WTC11 (cell line): ENCODE results near the gene UIMC1. TPM values are rescaled to one million over a fixed set of nuclear protein-coding genes. Genes with fewer than 3 reads are reported as not detected.

Source experiments
- ATAC-seq: fragments of 200-7000 bp; cut with Tn5 transposase; 2 replicates; pipeline ENCODE4 v1.10.0; 2021; ENCODE audit warnings: mild to moderate bottlenecking, moderate library complexity
- CTCF ChIA-PET: fragments of 300-600 bp; sonication (Branson Sonifier 250); formaldehyde crosslinking; loops from one replicate; lab custom pipeline; 2021; ENCODE audit warnings: antibody characterized with exemption; lab: Charles Lee
- POLR2A ChIA-PET: fragments of 350-600 bp; sonication (Branson Sonifier 250); formaldehyde crosslinking; loops from one replicate; lab custom pipeline; 2021; ENCODE audit warnings: antibody characterized with exemption; lab: Charles Lee
- DNase-seq: peaks from one replicate; pipeline ENCODE4 v3.0.0; 2021; ENCODE audit warnings: low spot score
- H3K27ac Mint-ChIP-seq: 2 replicates; pipeline ENCODE4 v1.8.0; 2021; ENCODE audit warnings: mixed read lengths
- H3K27me3 Mint-ChIP-seq: 2 replicates; pipeline ENCODE4 v1.8.0; 2021; ENCODE audit warnings: low read depth, mild to moderate bottlenecking, moderate library complexity, mixed read lengths
- H3K36me3 Mint-ChIP-seq: 2 replicates; pipeline ENCODE4 v1.8.0; 2021; ENCODE audit warnings: mixed read lengths
- H3K4me1 Mint-ChIP-seq: 2 replicates; pipeline ENCODE4 v1.8.0; 2022; ENCODE audit warnings: mixed read lengths
- H3K4me3 Mint-ChIP-seq: 2 replicates; pipeline ENCODE4 v1.8.0; 2021; ENCODE audit warnings: mild to moderate bottlenecking, moderate library complexity, mixed read lengths
- H3K9me3 Mint-ChIP-seq: 2 replicates; pipeline ENCODE4 v1.8.0; 2021; ENCODE audit warnings: mixed read lengths
- CBFB ChIP-seq: sonication (generic); formaldehyde crosslinking; IDR thresholded peaks from 2 replicates; pipeline ENCODE4 v1.8.1; 2022; ENCODE audit warnings: mild to moderate bottlenecking, low read depth, missing genetic modification reagents
- CDX4 ChIP-seq: fragments of 250-450 bp; sonication (Bioruptor Pico); IDR thresholded peaks from 2 replicates; pipeline ENCODE4 v1.9.0; 2021; ENCODE audit warnings: moderate library complexity, mild to moderate bottlenecking, inconsistent platforms, borderline replicate concordance
- CREB1 ChIP-seq: sonication (generic); formaldehyde crosslinking; IDR thresholded peaks from 2 replicates; pipeline ENCODE4 v1.8.0; 2023; ENCODE audit warnings: mild to moderate bottlenecking, missing genetic modification reagents
- CREM ChIP-seq: sonication (generic); formaldehyde crosslinking; IDR thresholded peaks from 2 replicates; pipeline ENCODE4 v1.8.1; 2022; ENCODE audit warnings: mild to moderate bottlenecking, missing genetic modification reagents, moderate library complexity
- E2F1 ChIP-seq: sonication (generic); formaldehyde crosslinking; IDR thresholded peaks from 2 replicates; pipeline ENCODE4 v1.8.0; 2022; ENCODE audit warnings: mild to moderate bottlenecking, missing genetic modification reagents
- E2F4 ChIP-seq: sonication (generic); formaldehyde crosslinking; IDR thresholded peaks from 2 replicates; pipeline ENCODE4 v1.8.1; 2022; ENCODE audit warnings: low read depth, mild to moderate bottlenecking, moderate library complexity, missing genetic modification reagents, borderline replicate concordance
- ESRRA ChIP-seq: sonication (generic); formaldehyde crosslinking; IDR thresholded peaks from 2 replicates; pipeline ENCODE4 v1.8.1; 2022; ENCODE audit warnings: mild to moderate bottlenecking, missing genetic modification reagents, borderline replicate concordance
- FOXP1 ChIP-seq: sonication (generic); formaldehyde crosslinking; IDR thresholded peaks from 2 replicates; pipeline ENCODE4 v1.8.0; 2022; ENCODE audit warnings: missing genetic modification reagents, mild to moderate bottlenecking, moderate library complexity, borderline replicate concordance
- MLX ChIP-seq: sonication (generic); formaldehyde crosslinking; IDR thresholded peaks from 2 replicates; pipeline ENCODE4 v1.8.1; 2023; ENCODE audit warnings: mild to moderate bottlenecking, missing genetic modification reagents, moderate library complexity
- MYBL2 ChIP-seq: sonication (generic); formaldehyde crosslinking; IDR thresholded peaks from 2 replicates; pipeline ENCODE4 v1.8.1; 2023; ENCODE audit warnings: mild to moderate bottlenecking, moderate library complexity, missing genetic modification reagents
- NFE2L1 ChIP-seq: sonication (generic); formaldehyde crosslinking; IDR thresholded peaks from 2 replicates; pipeline ENCODE4 v1.8.1; 2023; ENCODE audit warnings: missing genetic modification reagents
- NR1H2 ChIP-seq: sonication (generic); formaldehyde crosslinking; IDR thresholded peaks from 2 replicates; pipeline ENCODE4 v1.9.0; 2021; ENCODE audit warnings: mild to moderate bottlenecking, moderate library complexity, missing genetic modification reagents
- PRRX2 ChIP-seq: fragments of 250-450 bp; sonication (Bioruptor Pico); IDR thresholded peaks from 2 replicates; pipeline ENCODE4 v1.8.0; 2021; ENCODE audit warnings: mild to moderate bottlenecking
- SMAD4 ChIP-seq: sonication (generic); formaldehyde crosslinking; IDR thresholded peaks from 2 replicates; pipeline ENCODE4 v1.8.0; 2022; ENCODE audit warnings: mild to moderate bottlenecking, missing genetic modification reagents
- SP1 ChIP-seq: sonication (generic); formaldehyde crosslinking; conservative IDR thresholded peaks from 2 replicates; pipeline ENCODE4 v1.8.1; 2022; ENCODE audit warnings: missing genetic modification reagents
- TCF7 ChIP-seq: sonication (generic); formaldehyde crosslinking; IDR thresholded peaks from 2 replicates; pipeline ENCODE4 v1.8.0; 2022; ENCODE audit warnings: mild to moderate bottlenecking, low read depth, missing genetic modification reagents, moderate library complexity
- TP53 ChIP-seq: sonication (generic); formaldehyde crosslinking; IDR thresholded peaks from 2 replicates; pipeline ENCODE4 v1.8.1; 2023; ENCODE audit warnings: mild to moderate bottlenecking, missing genetic modification reagents
- ZNF121 ChIP-seq: sonication (generic); formaldehyde crosslinking; IDR thresholded peaks from 2 replicates; pipeline ENCODE4 v1.8.0; 2023; ENCODE audit warnings: missing genetic modification reagents
- ZNF263 ChIP-seq: sonication (generic); formaldehyde crosslinking; IDR thresholded peaks from 2 replicates; pipeline ENCODE4 v1.8.1; 2022; ENCODE audit warnings: low read depth, mild to moderate bottlenecking, moderate library complexity, missing genetic modification reagents
- ZNF281 ChIP-seq: sonication (generic); formaldehyde crosslinking; IDR thresholded peaks from 2 replicates; pipeline ENCODE4 v1.8.0; 2023; ENCODE audit warnings: mild to moderate bottlenecking, missing genetic modification reagents
- total RNA-seq: library from RNA; stranded (reverse); gene quantifications from 3 replicates; pipeline ENCODE4 v1.2.3, GENCODE V29; 2021
- TF ChIP-seq, protein P1 (sequence below): sonication (generic); formaldehyde crosslinking; IDR thresholded peaks from 2 replicates; pipeline ENCODE4 v1.8.0; 2022; ENCODE audit warnings: missing genetic modification reagents
- TF ChIP-seq, protein P2 (sequence below): sonication (generic); formaldehyde crosslinking; IDR thresholded peaks from 2 replicates; pipeline ENCODE4 v1.8.1; 2022; ENCODE audit warnings: mild to moderate bottlenecking, missing genetic modification reagents, moderate library complexity, borderline replicate concordance
- TF ChIP-seq, protein P3 (sequence below): sonication (generic); formaldehyde crosslinking; IDR thresholded peaks from 2 replicates; pipeline ENCODE4 v1.8.1; 2022; ENCODE audit warnings: mild to moderate bottlenecking, moderate library complexity, missing genetic modification reagents

Gene UIMC1
- total RNA-seq, 1 experiment from 2014 or later, result 48.0 TPM

- Mint-ChIP-seq H3K27me3 (no peaks in the 10 kb centered on the region), H3K4me1 (peaks cover 56% of the 10 kb centered on the region), H3K27ac (peak overlapping the region; percentile 94), H3K9me3 (no peaks in the 10 kb centered on the region), H3K4me3 (peak overlapping the region; percentile 28), H3K36me3 (peaks cover 37% of the 10 kb centered on the region)
- ChIA-PET POLR2A (interaction anchor here (0.5 kb wide), 1 partner anchor 15 kb away, joined by 7 read pairs; no protein-coding TSS in a partner anchor), CTCF (interaction anchor here (4.2 kb wide), 1 partner anchor 284 kb away, joined by 22 read pairs; no protein-coding TSS in a partner anchor)
- TF ChIP-seq NR1H2 (CRISPR knock-in tag) (no peak), ZNF281 (no peak), TCF7 (CRISPR knock-in tag) (no peak), CREM (no peak), CBFB (CRISPR knock-in tag) (no peak), SP1 (CRISPR knock-in tag) (no peak), SMAD4 (no peak), FOXP1 (no peak), E2F4 (no peak), ESRRA (CRISPR knock-in tag) (no peak), NFE2L1 (CRISPR knock-in tag) (no peak), CDX4 (CRISPR knock-in tag) (no peak)
- ATAC-seq (peak; percentile 83), DNase-seq (no peak)
These were observed 62.3 kb downstream of the UIMC1 start for GRCh38 chr5:176944268-176944667.

DNA sequence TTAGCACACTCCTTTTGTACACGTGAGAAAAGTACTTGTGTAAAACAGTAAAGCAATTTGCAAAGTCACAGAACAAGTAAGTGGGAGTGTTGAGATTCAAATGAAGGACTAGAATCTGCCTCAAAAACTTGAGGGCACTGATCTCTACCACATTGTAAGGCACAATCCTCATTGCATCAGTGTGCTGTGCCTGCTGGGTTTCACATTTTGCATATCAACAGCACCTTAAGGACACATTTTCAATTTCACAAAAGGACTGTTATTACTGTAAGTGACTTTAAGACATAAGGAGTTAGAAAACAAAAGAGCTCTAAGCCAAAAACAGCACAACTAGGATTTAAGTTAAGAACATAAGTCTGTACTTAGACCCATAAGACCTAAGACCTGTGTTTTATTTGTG is 62.8 kb downstream of the UIMC1 start:
- CTCF ChIA-PET, result interaction anchor here (4.2 kb wide), 1 partner anchor 283 kb away, joined by 22 read pairs; no protein-coding TSS in a partner anchor
- POLR2A ChIA-PET, result interaction anchor here (0.5 kb wide), 1 partner anchor 16 kb away, joined by 7 read pairs; no protein-coding TSS in a partner anchor
- peaks cover 36% of the 10 kb centered on the region for H3K36me3 Mint-ChIP-seq
- H3K27ac Mint-ChIP-seq, result peak overlapping the region; percentile 94
- no peaks in the 10 kb centered on the region for H3K9me3 Mint-ChIP-seq
- peak overlapping the region; percentile 28 for H3K4me3 Mint-ChIP-seq
- no peaks in the 10 kb centered on the region for H3K27me3 Mint-ChIP-seq
- ATAC-seq (peak; percentile 91), DNase-seq (no peak)
- H3K4me1 Mint-ChIP-seq, result peaks cover 56% of the 10 kb centered on the region
- TF ChIP-seq FOXP1, result no peak
- TF ChIP-seq, protein P1, sequence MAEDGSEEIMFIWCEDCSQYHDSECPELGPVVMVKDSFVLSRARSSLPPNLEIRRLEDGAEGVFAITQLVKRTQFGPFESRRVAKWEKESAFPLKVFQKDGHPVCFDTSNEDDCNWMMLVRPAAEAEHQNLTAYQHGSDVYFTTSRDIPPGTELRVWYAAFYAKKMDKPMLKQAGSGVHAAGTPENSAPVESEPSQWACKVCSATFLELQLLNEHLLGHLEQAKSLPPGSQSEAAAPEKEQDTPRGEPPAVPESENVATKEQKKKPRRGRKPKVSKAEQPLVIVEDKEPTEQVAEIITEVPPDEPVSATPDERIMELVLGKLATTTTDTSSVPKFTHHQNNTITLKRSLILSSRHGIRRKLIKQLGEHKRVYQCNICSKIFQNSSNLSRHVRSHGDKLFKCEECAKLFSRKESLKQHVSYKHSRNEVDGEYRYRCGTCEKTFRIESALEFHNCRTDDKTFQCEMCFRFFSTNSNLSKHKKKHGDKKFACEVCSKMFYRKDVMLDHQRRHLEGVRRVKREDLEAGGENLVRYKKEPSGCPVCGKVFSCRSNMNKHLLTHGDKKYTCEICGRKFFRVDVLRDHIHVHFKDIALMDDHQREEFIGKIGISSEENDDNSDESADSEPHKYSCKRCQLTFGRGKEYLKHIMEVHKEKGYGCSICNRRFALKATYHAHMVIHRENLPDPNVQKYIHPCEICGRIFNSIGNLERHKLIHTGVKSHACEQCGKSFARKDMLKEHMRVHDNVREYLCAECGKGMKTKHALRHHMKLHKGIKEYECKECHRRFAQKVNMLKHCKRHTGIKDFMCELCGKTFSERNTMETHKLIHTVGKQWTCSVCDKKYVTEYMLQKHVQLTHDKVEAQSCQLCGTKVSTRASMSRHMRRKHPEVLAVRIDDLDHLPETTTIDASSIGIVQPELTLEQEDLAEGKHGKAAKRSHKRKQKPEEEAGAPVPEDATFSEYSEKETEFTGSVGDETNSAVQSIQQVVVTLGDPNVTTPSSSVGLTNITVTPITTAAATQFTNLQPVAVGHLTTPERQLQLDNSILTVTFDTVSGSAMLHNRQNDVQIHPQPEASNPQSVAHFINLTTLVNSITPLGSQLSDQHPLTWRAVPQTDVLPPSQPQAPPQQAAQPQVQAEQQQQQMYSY (CRISPR knock-in tag), result no peak
- no peak for TF ChIP-seq MYBL2 (CRISPR knock-in tag)
- no peak for TF ChIP-seq ZNF263
- TF ChIP-seq, protein P2, sequence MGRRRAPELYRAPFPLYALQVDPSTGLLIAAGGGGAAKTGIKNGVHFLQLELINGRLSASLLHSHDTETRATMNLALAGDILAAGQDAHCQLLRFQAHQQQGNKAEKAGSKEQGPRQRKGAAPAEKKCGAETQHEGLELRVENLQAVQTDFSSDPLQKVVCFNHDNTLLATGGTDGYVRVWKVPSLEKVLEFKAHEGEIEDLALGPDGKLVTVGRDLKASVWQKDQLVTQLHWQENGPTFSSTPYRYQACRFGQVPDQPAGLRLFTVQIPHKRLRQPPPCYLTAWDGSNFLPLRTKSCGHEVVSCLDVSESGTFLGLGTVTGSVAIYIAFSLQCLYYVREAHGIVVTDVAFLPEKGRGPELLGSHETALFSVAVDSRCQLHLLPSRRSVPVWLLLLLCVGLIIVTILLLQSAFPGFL (CRISPR knock-in tag), result no peak
- no peak for TF ChIP-seq TP53 (CRISPR knock-in tag)
- no peak for TF ChIP-seq PRRX2 (CRISPR knock-in tag)
- TF ChIP-seq, protein P3, sequence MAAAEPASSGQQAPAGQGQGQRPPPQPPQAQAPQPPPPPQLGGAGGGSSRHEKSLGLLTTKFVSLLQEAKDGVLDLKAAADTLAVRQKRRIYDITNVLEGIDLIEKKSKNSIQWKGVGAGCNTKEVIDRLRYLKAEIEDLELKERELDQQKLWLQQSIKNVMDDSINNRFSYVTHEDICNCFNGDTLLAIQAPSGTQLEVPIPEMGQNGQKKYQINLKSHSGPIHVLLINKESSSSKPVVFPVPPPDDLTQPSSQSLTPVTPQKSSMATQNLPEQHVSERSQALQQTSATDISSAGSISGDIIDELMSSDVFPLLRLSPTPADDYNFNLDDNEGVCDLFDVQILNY (CRISPR knock-in tag), result no peak
- no peak for TF ChIP-seq E2F1 (CRISPR knock-in tag)
- no peak for TF ChIP-seq CREB1 (CRISPR knock-in tag)
- no peak for TF ChIP-seq ZNF121 (CRISPR knock-in tag)
- no peak for TF ChIP-seq MLX
